BJ (cell line): ENCODE measurements around the gene EMX1. TPM values are rescaled to one million over a fixed set of nuclear protein-coding genes. Genes with fewer than 3 reads are reported as not detected.

Source experiments
- CTCF ChIA-PET: fragments of 350-600 bp; formaldehyde crosslinking; extraction: SDS; loops from one replicate; lab custom pipeline; 2021; ENCODE audit warnings: antibody characterized with exemption, inconsistent platforms; lab: Yijun Ruan, JAX
- POLR2A ChIA-PET: fragments of 300-600 bp; sonication (Branson Sonifier 250); formaldehyde crosslinking; extraction: SDS; loops from one replicate; lab custom pipeline; 2021; ENCODE audit warnings: antibody characterized with exemption; lab: Charles Lee
- DNase-seq: peaks from one replicate; pipeline ENCODE4 v3.0.0-alpha.2; 2011; ENCODE audit warnings: low read depth
- H3K27me3 ChIP-seq: 2 replicates; pipeline ENCODE4 v1.6.0; 2011; ENCODE audit warnings: low read length; ENCODE audit not compliant: control insufficient read depth, insufficient read depth
- H3K36me3 ChIP-seq: 2 replicates; pipeline ENCODE4 v1.5.1; 2011; ENCODE audit warnings: low read length; ENCODE audit not compliant: control insufficient read depth, insufficient read depth
- H3K4me3 ChIP-seq: 2 replicates; pipeline ENCODE4 v1.5.1; 2011; ENCODE audit warnings: low read depth, mild to moderate bottlenecking, control low read depth, low read length
- CTCF ChIP-seq: IDR thresholded peaks from 2 replicates; pipeline ENCODE4 v1.5.1; 2011; ENCODE audit warnings: low read depth, mild to moderate bottlenecking, control low read depth, inconsistent platforms, low read length, moderate library complexity; ENCODE audit not compliant: insufficient read depth
- polyA plus RNA-seq: library from polyadenylated mRNA; depleted of rRNA; stranded (reverse); fragments of >200 nt; gene quantifications from 2 replicates; pipeline ENCODE4 v1.2.3, GENCODE V29; 2011

The EMX1 gene
- polyA plus RNA-seq, 1 experiment = not detected

GRCh38 chr2:72887032-72887739 is 30.1 kb upstream of the EMX1 start, which contains the start of gene SPR:
Gene SPR (plus strand): TSS chr2:72887408. CDS start chr2:72887433, 25 bp downstream.
- ChIA-PET POLR2A (no interaction called here), CTCF (interaction anchor here (0.6 to 3.0 kb wide), 39 partner anchors 7 to 1377 kb away, joined by 3 to 40 read pairs (median 4); partner anchors contain the start of genes EMX1 and SMYD5)
- H3K36me3 ChIP-seq = no peaks in the 10 kb centered on the region
- TF ChIP-seq CTCF = no peak
- peak within 1 kb of the TSS; percentile 60 for H3K4me3 ChIP-seq
- DNase-seq = no peak
- H3K27me3 ChIP-seq = peaks cover 2% of the 10 kb centered on the region

- CTCF ChIA-PET = interaction anchor here (0.6 to 3.0 kb wide), 39 partner anchors 8 to 1378 kb away, joined by 3 to 40 read pairs (median 3); partner anchors contain the start of genes EMX1 and SMYD5
- POLR2A ChIA-PET = no interaction called here
- Histone ChIP-seq H3K4me3 (peak overlapping the region; percentile 60), H3K27me3 (peaks cover 2% of the 10 kb centered on the region), H3K36me3 (no peaks in the 10 kb centered on the region)
- TF ChIP-seq CTCF = peak; percentile 99
- DNase-seq = no peak
Observed at GRCh38 chr2:72887740-72888437, 29.4 kb upstream of the EMX1 start.

GRCh38 chr2:72888438-72889202 is 28.7 kb upstream of the EMX1 start:
- Histone ChIP-seq H3K36me3 (no peaks in the 10 kb centered on the region), H3K27me3 (peaks cover 2% of the 10 kb centered on the region), H3K4me3 (no peak overlapping the region)
- TF ChIP-seq CTCF = no peak
- POLR2A ChIA-PET = no interaction called here
- CTCF ChIA-PET = interaction anchor here (0.6 to 8.6 kb wide), 34 partner anchors 7 to 1378 kb away, joined by 3 to 98 read pairs (median 3); partner anchors contain the start of genes EMX1 and SMYD5
- no peak for DNase-seq

- CTCF ChIA-PET = interaction anchor here (1.2 to 8.6 kb wide), 6 partner anchors 35 to 323 kb away, joined by 3 to 144 read pairs (median 68); partner anchors contain the start of gene SMYD5
- peaks cover 2% of the 10 kb centered on the region for H3K27me3 ChIP-seq
- no peaks in the 10 kb centered on the region for H3K36me3 ChIP-seq
- no peak overlapping the region for H3K4me3 ChIP-seq
- TF ChIP-seq CTCF = no peak
- DNase-seq = no peak
- POLR2A ChIA-PET = no interaction called here
Observed at GRCh38 chr2:72889991-72890390, 27.3 kb upstream of the EMX1 start.
